Measurements from ENCODE around the gene IFI16. TPM values are rescaled to one million over a fixed set of nuclear protein-coding genes. Genes with fewer than 3 reads are reported as not detected.

Gene IFI16
- total and polyA plus RNA-seq, 8 donors, result 3.1 to 29.0 (median 12.3) TPM

GRCh38 chr1:159065106-159065505 lies 55.4 kb downstream of the IFI16 start:
- ATAC-seq, result no peak
- Histone ChIP-seq H3K4me1 (no peaks in the 10 kb centered on the region), H3K27me3 (peaks cover 0 to 2% (median 0%) of the 10 kb centered on the region in 4 donors), H3K27ac (no peak overlapping the region), H3K9me3 (no peaks in the 10 kb centered on the region), H3K36me3 (no peaks in the 10 kb centered on the region), H3K4me3 (no peak overlapping the region)
- intact Hi-C loops (cut with DNase I), result no loop called here
- no peak for DNase-seq
- WGBS, 2 donors, result 94 to 95% methylated on average over 8 of the region's 8 CpGs
- no peak for TF ChIP-seq CTCF (IDR thresholded peaks at IDR 0.05)
- FAIRE-seq, result no peak

- Histone ChIP-seq H3K27ac (no peak overlapping the region), H3K9me3 (no peaks in the 10 kb centered on the region), H3K4me3 (no peak overlapping the region), H3K4me1 (no peaks in the 10 kb centered on the region), H3K36me3 (no peaks in the 10 kb centered on the region), H3K27me3 (peaks cover 0 to 2% (median 0%) of the 10 kb centered on the region in 4 donors)
- 73 to 86% methylated on average over 4 of the region's 4 CpGs for WGBS, 2 donors
- FAIRE-seq (no peak), ATAC-seq (no peak), DNase-seq (no peak)
- TF ChIP-seq CTCF (IDR thresholded peaks at IDR 0.05), result no peak
- intact Hi-C loops (cut with DNase I), result no loop called here
These were observed 56.4 kb downstream of the IFI16 start for GRCh38 chr1:159066108-159066507.

GRCh38 chr1:159067699-159068621 lies 58.3 kb downstream of the IFI16 start:
- intact Hi-C loops (cut with DNase I), result no loop called here
- no peak for DNase-seq
- peaks cover 0 to 2% (median 0%) of the 10 kb centered on the region in 4 donors for H3K27me3 ChIP-seq
- no peak overlapping the region for H3K4me3 ChIP-seq
- FAIRE-seq, result no peak
- no peak for TF ChIP-seq CTCF (IDR thresholded peaks at IDR 0.05)
- H3K27ac ChIP-seq, result peak overlapping the region in 1 of 4 donors; percentile 41
- no peaks in the 10 kb centered on the region for H3K4me1 ChIP-seq
- H3K9me3 ChIP-seq, result no peaks in the 10 kb centered on the region
- 51 to 53% methylated on average over 6 of the region's 6 CpGs for WGBS, 2 donors
- no peaks in the 10 kb centered on the region for H3K36me3 ChIP-seq
- ATAC-seq, result peak in 2 of 4 donors; percentile 68 to 78

- Histone ChIP-seq H3K4me3 (no peak overlapping the region), H3K4me1 (no peaks in the 10 kb centered on the region), H3K9me3 (no peaks in the 10 kb centered on the region), H3K27ac (no peak overlapping the region), H3K27me3 (peaks cover 0 to 2% (median 0%) of the 10 kb centered on the region in 4 donors), H3K36me3 (no peaks in the 10 kb centered on the region)
- TF ChIP-seq CTCF (IDR thresholded peaks at IDR 0.05), result no peak
- peak in 1 of 4 donors; percentile 47 for ATAC-seq
- no peak for DNase-seq
- WGBS, 2 donors, result 59 to 66% methylated on average over 2 of the region's 2 CpGs
- intact Hi-C loops (cut with DNase I), result no loop called here
- no peak for FAIRE-seq
These were observed 59.2 kb downstream of the IFI16 start for GRCh38 chr1:159068886-159069285.
